RWPE2 (cell line): ENCODE measurements around the gene JPT1.

Experiments
- ATAC-seq: fragments of 200-7000 bp; cut with Tn5 transposase; 3 replicates; pipeline ENCODE4 v1.9.1; 2021; ENCODE audit warnings: low read depth
- DNase-seq: peaks from one replicate; pipeline ENCODE4 v3.0.0-alpha.2; 2020; ENCODE audit warnings: low spot score
- H3K27ac ChIP-seq: fragments of 450-650 bp; 2 replicates; pipeline ENCODE4 v1.5.1; 2017; ENCODE audit warnings: mild to moderate bottlenecking; ENCODE audit not compliant: poor library complexity, severe bottlenecking
- H3K27me3 ChIP-seq: fragments of 250-450 bp; sonication (Bioruptor Pico); 2 replicates; pipeline ENCODE4 v1.5.1; 2021; ENCODE audit warnings: mild to moderate bottlenecking, moderate library complexity; ENCODE audit not compliant: insufficient read depth, poor library complexity, severe bottlenecking
- H3K36me3 ChIP-seq: fragments of 250-450 bp; sonication (Bioruptor Pico); 2 replicates; pipeline ENCODE4 v1.5.1; 2020; ENCODE audit warnings: low read depth, mild to moderate bottlenecking, moderate library complexity
- H3K4me1 ChIP-seq: fragments of 250-450 bp; sonication (Bioruptor Pico); 2 replicates; pipeline ENCODE4 v1.5.1; 2021; ENCODE audit warnings: mild to moderate bottlenecking, moderate library complexity; ENCODE audit not compliant: insufficient read depth, poor library complexity, severe bottlenecking
- H3K4me3 ChIP-seq: fragments of 250-450 bp; sonication (Bioruptor Pico); 2 replicates; pipeline ENCODE4 v1.5.1; 2021; ENCODE audit warnings: mild to moderate bottlenecking, moderate library complexity; ENCODE audit not compliant: severe bottlenecking
- H3K9me3 ChIP-seq: fragments of 250-450 bp; sonication (Bioruptor Pico); 2 replicates; pipeline ENCODE4 v1.5.1; 2021; ENCODE audit warnings: mild to moderate bottlenecking, moderate library complexity; ENCODE audit not compliant: severe bottlenecking
- TF ChIP-seq, protein P1 (sequence below): fragments of 450-650 bp; IDR thresholded peaks from one replicate; pipeline ENCODE4 v1.5.1; 2017; ENCODE audit warnings: mild to moderate bottlenecking, moderate library complexity; ENCODE audit not compliant: poor library complexity, severe bottlenecking

JPT1 gene

DNA sequence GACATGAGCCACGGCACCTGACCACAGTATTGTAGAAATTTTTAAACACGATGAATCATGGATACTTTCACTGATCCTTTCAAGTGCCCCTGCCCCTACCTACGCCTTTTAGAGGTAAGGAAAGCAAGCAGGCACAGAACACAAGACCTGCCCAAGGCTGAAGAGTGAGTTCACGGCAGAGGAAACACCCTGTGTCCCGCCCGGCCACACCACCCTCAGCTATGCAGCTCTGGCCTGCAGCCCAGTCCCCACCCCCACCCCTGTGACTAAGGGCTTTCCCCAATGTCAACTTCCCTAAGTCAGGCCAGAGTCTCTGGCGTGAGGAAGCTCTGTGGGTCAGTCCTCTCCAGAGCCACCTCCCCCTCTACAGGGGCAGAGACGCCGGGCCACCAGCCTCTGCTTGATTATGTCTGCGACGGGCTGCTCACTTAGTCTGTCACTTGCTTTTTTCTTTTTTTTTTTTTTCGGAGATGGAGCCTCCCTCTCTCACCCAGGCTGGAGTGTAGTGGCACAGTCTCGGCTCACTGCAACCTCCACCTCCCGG lies 58.2 kb downstream of the JPT1 start:
- H3K9me3 ChIP-seq: no peaks in the 10 kb centered on the region
- H3K36me3 ChIP-seq: peaks cover 17% of the 10 kb centered on the region
- ATAC-seq: peak; percentile 97
- peak overlapping the region; percentile 81 for H3K27ac ChIP-seq
- peaks cover 25% of the 10 kb centered on the region for H3K4me1 ChIP-seq
- peak; percentile 96 for DNase-seq
- TF ChIP-seq, protein P1, sequence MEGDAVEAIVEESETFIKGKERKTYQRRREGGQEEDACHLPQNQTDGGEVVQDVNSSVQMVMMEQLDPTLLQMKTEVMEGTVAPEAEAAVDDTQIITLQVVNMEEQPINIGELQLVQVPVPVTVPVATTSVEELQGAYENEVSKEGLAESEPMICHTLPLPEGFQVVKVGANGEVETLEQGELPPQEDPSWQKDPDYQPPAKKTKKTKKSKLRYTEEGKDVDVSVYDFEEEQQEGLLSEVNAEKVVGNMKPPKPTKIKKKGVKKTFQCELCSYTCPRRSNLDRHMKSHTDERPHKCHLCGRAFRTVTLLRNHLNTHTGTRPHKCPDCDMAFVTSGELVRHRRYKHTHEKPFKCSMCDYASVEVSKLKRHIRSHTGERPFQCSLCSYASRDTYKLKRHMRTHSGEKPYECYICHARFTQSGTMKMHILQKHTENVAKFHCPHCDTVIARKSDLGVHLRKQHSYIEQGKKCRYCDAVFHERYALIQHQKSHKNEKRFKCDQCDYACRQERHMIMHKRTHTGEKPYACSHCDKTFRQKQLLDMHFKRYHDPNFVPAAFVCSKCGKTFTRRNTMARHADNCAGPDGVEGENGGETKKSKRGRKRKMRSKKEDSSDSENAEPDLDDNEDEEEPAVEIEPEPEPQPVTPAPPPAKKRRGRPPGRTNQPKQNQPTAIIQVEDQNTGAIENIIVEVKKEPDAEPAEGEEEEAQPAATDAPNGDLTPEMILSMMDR: no peak
- no peak overlapping the region for H3K4me3 ChIP-seq
- H3K27me3 ChIP-seq: no peaks in the 10 kb centered on the region

DNA sequence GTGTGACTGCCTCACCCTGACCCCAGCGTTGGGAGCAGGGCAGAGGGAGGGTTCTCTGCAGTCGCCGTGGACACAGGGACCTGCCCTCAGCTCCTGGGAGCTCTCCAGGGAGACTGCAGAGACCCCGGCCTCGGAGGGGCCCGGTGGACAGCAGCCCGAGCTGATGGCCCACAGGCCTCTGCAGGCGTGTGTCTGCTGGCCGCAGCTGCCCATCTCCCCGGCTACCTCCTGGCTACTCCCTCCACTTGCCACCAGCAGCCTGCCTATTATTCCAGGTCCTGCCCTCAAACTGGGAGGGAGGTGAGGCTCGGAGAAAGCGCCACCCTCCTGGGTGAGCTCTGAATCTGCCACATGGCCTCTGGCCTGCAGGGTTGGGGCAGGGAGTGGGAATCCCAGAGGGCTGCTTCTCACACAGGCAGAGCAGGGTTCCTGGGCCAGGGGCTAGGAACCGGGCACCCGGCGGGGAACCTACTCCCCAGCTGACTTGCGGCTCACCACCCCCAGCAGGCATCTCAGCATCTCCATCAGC lies 59.4 kb downstream of the JPT1 start:
- ATAC-seq (no peak), DNase-seq (no peak)
- no peaks in the 10 kb centered on the region for H3K9me3 ChIP-seq
- peak overlapping the region; percentile 81 for H3K27ac ChIP-seq
- no peak overlapping the region for H3K4me3 ChIP-seq
- peaks cover 31% of the 10 kb centered on the region for H3K4me1 ChIP-seq
- no peaks in the 10 kb centered on the region for H3K27me3 ChIP-seq
- peaks cover 8% of the 10 kb centered on the region for H3K36me3 ChIP-seq
- TF ChIP-seq, protein P1: no peak

DNA sequence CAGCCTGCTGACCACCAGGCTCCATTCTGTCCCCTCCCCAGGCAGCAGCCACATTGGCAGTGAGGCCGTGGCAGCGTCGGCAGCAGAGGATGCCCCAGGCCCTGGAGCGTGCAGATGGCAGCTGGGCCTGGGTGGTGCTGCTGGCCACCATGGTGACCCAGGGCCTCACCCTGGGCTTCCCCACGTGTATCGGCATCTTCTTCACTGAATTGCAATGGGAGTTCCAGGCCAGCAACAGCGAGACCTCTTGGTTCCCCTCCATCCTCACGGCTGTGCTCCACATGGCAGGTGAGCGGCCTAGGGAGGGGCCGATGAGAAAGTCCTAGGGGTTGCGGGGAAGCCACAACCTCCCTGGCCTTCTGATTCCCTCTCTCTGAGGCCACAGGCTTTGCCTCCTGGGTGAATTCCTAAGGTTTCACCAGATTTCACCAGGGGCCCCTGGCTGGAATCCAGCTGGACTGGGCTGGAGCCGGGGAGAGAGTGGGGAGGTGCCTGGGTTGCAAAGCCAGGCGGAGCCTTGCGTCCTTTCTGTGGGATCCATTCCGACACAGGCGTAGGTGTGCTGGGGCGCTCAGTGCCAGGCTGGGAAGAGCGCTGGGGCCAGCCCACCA lies 60.7 kb downstream of the JPT1 start:
- H3K36me3 ChIP-seq: peaks cover 4% of the 10 kb centered on the region; the same call in 1 of the 2 replicates
- H3K4me1 ChIP-seq: peaks cover 38% of the 10 kb centered on the region
- DNase-seq (no peak), ATAC-seq (no peak)
- H3K27me3 ChIP-seq: no peaks in the 10 kb centered on the region
- TF ChIP-seq, protein P1: no peak
- H3K27ac ChIP-seq: peak overlapping the region; percentile 22
- H3K4me3 ChIP-seq: no peak overlapping the region
- no peaks in the 10 kb centered on the region for H3K9me3 ChIP-seq

DNA sequence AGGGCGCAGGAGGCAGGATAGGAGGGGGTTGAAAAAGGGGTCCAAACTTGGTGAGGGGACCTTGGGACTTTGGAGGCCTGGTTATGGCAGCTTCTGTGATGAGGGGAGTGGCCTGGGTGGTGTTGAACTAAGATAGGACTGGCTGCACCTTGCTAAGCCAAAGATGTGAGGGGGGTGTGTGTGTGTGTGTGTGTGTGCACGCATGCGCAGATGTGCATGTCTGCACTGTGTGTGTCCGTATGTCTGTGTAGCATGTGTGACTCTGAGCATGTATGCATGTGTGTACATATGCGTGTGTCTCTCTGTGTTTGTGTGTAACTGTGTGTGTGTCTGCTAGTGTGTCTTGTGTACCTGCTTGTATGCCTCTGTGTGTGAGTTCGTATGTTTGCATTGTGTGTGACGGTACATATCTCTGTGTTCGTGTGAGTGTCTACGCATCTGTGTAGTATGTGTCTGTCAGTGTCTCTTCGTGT lies 62.4 kb downstream of the JPT1 start:
- no peak for ATAC-seq
- peak overlapping the region; percentile 49 for H3K27ac ChIP-seq
- no peaks in the 10 kb centered on the region; the same call in 1 of the 2 replicates for H3K36me3 ChIP-seq
- H3K9me3 ChIP-seq: no peaks in the 10 kb centered on the region
- H3K4me1 ChIP-seq: peaks cover 46% of the 10 kb centered on the region
- no peak overlapping the region for H3K4me3 ChIP-seq
- TF ChIP-seq, protein P1: no peak
- H3K27me3 ChIP-seq: no peaks in the 10 kb centered on the region
- no peak for DNase-seq
